Fibroblast of the aortic adventitia (primary cell): ENCODE results near the gene MAP3K9. TPM values are rescaled to one million over a fixed set of nuclear protein-coding genes. Genes with fewer than 3 reads are reported as not detected.

Experiments used
- DNase-seq: peaks from one replicate; pipeline ENCODE4 v3.0.0-alpha.2; 2010; ENCODE audit warnings: low read depth
- H3K4me3 ChIP-seq: 2 replicates; pipeline ENCODE4 v1.5.1; 2011; ENCODE audit warnings: low read depth, mild to moderate bottlenecking, control low read depth, low read length, moderate library complexity
- CTCF ChIP-seq: IDR thresholded peaks from 2 replicates; pipeline ENCODE4 v1.5.1; 2011; ENCODE audit warnings: mild to moderate bottlenecking, low read length, control low read depth, inconsistent platforms; ENCODE audit not compliant: insufficient read depth
- total RNA-seq: library from RNA; depleted of rRNA; stranded (reverse); fragments of >200 nt; gene quantifications from 2 replicates; pipeline ENCODE4 v1.2.3, GENCODE V29; 2012; ENCODE audit warnings: low replicate concordance

The MAP3K9 gene
- total RNA-seq, 1 donor: under 0.01 TPM

DNA sequence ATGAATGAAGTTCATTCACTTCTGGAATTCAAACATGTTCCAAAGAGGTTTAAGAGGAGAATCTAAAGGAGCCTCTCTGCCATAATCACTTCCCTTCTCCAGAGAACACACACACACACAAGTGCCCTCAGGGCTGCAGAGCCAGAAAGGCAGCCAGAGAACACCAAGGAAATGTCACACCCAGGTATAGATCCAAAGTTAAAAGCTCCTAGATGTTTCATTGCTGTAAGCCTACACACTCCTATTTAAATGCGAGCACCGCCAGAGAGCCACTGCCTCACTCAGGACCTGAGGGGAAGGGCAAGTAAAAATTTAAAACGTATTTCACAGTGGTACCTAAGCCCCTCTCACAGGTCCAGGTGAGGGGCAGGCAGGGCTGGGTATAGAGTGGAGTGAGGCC, 85.2 kb downstream of the MAP3K9 start:
- TF ChIP-seq CTCF: no peak
- DNase-seq: no peak
- no peak overlapping the region for H3K4me3 ChIP-seq

- no peak for TF ChIP-seq CTCF
- no peak for DNase-seq
- no peak overlapping the region for H3K4me3 ChIP-seq
These were observed 86.0 kb downstream of the MAP3K9 start for GRCh38 chr14:70723276-70723675.

DNA sequence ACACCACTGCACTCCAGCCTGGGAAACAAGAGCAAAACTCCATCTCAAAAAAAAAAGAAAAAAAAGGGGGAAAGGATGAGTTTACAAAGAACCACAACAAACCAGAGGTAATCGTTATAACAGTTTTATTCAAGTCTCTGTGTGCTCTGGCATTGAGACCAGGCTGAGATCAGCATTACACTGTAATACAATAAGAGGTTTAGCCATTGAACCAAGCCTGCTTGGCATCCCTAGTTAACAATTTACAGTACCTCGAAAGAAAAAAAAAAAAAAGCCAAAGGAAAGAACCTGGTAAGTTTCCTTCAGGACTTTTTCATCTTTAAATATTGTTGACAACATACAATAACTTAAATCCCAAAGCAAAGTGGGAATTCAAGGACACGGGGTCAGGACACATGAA, 86.9 kb downstream of the MAP3K9 start:
- no peak for TF ChIP-seq CTCF
- H3K4me3 ChIP-seq: no peak overlapping the region
- no peak for DNase-seq

GRCh38 chr14:70721542-70721941, 87.8 kb downstream of the MAP3K9 start:
- H3K4me3 ChIP-seq: no peak overlapping the region
- DNase-seq: no peak
- TF ChIP-seq CTCF: no peak

DNA sequence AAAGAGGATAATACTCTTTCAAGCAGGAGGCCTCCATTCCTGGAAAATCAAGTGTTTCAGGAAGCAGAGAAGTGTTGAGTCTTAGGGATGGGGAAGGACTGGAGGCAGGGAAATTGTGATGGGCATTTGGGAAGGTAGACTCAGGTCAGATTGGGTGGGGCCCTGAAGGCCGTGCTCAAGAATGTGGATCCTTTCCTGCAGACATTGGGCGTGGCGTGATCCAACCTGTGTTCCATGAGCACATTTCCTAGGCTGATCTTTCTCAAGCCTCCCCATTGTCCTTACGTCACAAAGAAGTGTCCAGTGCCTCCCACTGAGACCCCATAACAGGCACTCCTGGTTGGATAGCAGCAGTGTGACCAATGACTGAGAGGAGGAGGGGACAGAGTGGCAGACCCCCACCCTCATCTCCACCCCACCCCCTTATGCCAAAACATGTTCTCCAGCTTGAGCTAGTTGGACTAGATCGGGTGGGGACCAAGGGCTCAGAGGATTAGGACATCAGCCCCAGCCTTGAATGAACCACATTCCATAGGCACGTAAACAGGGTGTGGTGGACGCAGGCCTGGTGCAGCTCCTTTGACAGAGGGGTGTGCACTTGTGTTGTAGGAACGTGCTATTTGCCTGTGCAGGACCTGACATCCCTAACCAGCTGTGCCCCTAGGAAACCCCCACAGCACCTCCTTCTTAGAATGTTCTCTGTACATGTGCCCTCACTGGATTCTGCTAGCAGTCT, 90.8 kb downstream of the MAP3K9 start:
- TF ChIP-seq CTCF: no peak
- no peak for DNase-seq
- H3K4me3 ChIP-seq: no peak overlapping the region

- DNase-seq: no peak
- no peak for TF ChIP-seq CTCF
- H3K4me3 ChIP-seq: no peak overlapping the region
These were observed 92.4 kb downstream of the MAP3K9 start for GRCh38 chr14:70716958-70717357.

- no peak for DNase-seq
- no peak overlapping the region for H3K4me3 ChIP-seq
- TF ChIP-seq CTCF: no peak
These were observed 92.8 kb downstream of the MAP3K9 start for GRCh38 chr14:70716483-70716882.
